GM12872 (cell line): ENCODE measurements around the gene ANP32A.

ENCODE experiments used
- CTCF ChIP-seq: IDR thresholded peaks from 3 replicates; pipeline ENCODE4 v1.5.1; 2011; ENCODE audit warnings: low read depth, mild to moderate bottlenecking, low read length, moderate library complexity; ENCODE audit not compliant: insufficient read depth

Gene ANP32A

GRCh38 chr15:68749365-68749764, 71.3 kb downstream of the ANP32A start:
- TF ChIP-seq CTCF: no peak

GRCh38 chr15:68743256-68743655, 77.4 kb downstream of the ANP32A start:
- no peak for TF ChIP-seq CTCF

GRCh38 chr15:68739390-68740080, 81.2 kb downstream of the ANP32A start:
- TF ChIP-seq CTCF: no peak

- no peak for TF ChIP-seq CTCF
Observed at GRCh38 chr15:68735610-68736009, 85.1 kb downstream of the ANP32A start.

- no peak for TF ChIP-seq CTCF
Observed at GRCh38 chr15:68734881-68735280, 85.8 kb downstream of the ANP32A start.

- no peak for TF ChIP-seq CTCF
Observed at GRCh38 chr15:68734352-68734751, 86.3 kb downstream of the ANP32A start.

GRCh38 chr15:68733666-68734065, 87.0 kb downstream of the ANP32A start:
- no peak for TF ChIP-seq CTCF
